ENCODE results near the gene NAALADL2.

NAALADL2 gene

DNA sequence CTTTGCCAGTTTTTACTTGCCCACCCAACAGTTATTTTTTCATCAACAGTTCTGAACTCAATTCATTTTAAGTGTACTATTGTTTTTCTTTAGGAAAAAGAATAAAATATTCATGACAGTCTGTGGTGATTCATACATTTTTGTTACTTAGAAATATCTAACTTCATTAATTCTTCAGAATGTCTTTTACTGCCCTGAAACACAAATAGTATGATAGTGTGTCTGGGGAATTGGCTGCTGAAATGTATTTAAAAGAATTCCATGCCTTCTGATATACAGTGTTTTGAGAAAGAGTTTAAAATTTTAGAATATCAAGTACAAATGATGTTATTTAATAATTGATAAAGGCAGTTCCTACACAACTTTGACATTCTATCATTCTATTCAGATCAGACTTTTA lies 854.1 kb downstream of the NAALADL2 start:
- Mint-ChIP-seq H3K9me3 (no peaks in the 10 kb centered on the region), H3K36me3 (ENCODE audit: low read depth) (no peaks in the 10 kb centered on the region), H3K27me3 (ENCODE audit: low read depth) (no peaks in the 10 kb centered on the region), H3K4me3 (no peak overlapping the region), H3K4me1 (no peaks in the 10 kb centered on the region), H3K27ac (no peak overlapping the region)
- TF ChIP-seq, protein P1, sequence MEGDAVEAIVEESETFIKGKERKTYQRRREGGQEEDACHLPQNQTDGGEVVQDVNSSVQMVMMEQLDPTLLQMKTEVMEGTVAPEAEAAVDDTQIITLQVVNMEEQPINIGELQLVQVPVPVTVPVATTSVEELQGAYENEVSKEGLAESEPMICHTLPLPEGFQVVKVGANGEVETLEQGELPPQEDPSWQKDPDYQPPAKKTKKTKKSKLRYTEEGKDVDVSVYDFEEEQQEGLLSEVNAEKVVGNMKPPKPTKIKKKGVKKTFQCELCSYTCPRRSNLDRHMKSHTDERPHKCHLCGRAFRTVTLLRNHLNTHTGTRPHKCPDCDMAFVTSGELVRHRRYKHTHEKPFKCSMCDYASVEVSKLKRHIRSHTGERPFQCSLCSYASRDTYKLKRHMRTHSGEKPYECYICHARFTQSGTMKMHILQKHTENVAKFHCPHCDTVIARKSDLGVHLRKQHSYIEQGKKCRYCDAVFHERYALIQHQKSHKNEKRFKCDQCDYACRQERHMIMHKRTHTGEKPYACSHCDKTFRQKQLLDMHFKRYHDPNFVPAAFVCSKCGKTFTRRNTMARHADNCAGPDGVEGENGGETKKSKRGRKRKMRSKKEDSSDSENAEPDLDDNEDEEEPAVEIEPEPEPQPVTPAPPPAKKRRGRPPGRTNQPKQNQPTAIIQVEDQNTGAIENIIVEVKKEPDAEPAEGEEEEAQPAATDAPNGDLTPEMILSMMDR (IDR thresholded peaks at IDR 0.05; ENCODE audit: unreplicated experiment in 3 of 3): no peak

DNA sequence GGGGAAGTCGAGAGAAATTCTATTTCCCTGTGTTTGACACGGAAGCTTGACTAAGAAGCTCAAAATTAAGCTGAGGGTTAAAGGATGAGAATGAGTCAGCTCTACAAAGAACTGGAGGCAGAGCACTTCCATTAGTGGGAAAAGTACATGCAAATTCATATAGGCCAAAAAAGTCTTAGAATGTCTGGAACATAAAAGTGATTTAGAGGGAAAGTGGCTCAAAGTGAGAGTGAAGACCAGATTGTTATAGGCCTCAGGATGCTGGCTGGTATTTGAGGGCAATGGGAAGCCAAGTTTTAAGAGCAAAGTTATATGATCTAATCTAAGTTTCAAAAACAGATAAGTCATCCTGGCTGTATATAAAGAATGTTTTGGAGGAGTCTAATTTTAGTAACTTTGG lies 857.3 kb downstream of the NAALADL2 start:
- Mint-ChIP-seq H3K4me3 (no peak overlapping the region), H3K27me3 (ENCODE audit: low read depth) (no peaks in the 10 kb centered on the region), H3K4me1 (no peaks in the 10 kb centered on the region), H3K9me3 (no peaks in the 10 kb centered on the region), H3K27ac (no peak overlapping the region), H3K36me3 (ENCODE audit: low read depth) (no peaks in the 10 kb centered on the region)
- TF ChIP-seq, protein P1 (IDR thresholded peaks at IDR 0.05; ENCODE audit: unreplicated experiment in 3 of 3): no peak

DNA sequence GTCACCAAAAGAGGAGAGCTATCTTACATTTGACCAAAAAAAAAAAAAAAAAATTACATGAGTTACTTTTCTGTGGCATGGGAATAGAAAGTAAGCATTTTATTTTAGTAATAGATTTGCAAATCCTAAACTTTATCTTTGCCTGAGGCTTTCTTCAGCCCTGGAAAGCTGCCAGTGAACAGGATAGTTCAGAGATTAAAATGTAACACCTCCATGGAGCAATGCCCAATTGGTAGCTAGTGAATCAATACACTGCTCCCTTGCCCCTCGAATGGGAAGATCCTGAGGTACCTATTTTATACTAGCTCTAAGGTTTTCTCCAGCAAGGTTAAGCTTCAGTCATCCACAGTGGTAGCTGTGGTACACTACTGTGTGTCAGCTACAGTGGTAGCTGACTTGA lies 867.1 kb downstream of the NAALADL2 start:
- Mint-ChIP-seq H3K36me3 (ENCODE audit: low read depth) (no peaks in the 10 kb centered on the region), H3K4me1 (peaks cover 31% of the 10 kb centered on the region), H3K27me3 (ENCODE audit: low read depth) (no peaks in the 10 kb centered on the region), H3K4me3 (no peak overlapping the region), H3K9me3 (no peaks in the 10 kb centered on the region), H3K27ac (no peak overlapping the region)
- TF ChIP-seq, protein P1 (IDR thresholded peaks at IDR 0.05; ENCODE audit: unreplicated experiment in 3 of 3): no peak

DNA sequence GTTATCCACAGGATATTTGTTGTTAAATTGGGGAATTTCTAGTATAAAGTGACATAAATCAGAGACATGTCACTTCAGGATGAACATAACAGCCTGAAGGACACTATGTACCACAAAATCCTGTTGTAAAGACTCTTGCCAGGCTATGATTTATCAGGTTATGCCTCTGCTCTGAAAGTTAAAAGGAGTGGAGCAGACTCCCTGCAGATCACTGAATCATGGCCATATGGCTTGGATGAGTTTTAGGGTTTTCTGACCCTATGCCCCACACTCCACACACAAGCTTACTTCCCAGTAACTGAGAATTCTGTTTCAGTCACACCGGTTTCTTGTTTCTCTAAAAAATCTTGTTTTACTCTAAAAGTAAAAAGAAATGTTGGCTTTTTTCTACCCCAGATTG lies 869.4 kb downstream of the NAALADL2 start:
- TF ChIP-seq, protein P1 (IDR thresholded peaks at IDR 0.05; ENCODE audit: unreplicated experiment in 3 of 3): no peak
- Mint-ChIP-seq H3K36me3 (ENCODE audit: low read depth) (peaks cover 4% of the 10 kb centered on the region), H3K9me3 (peaks cover 4% of the 10 kb centered on the region), H3K27me3 (ENCODE audit: low read depth) (no peaks in the 10 kb centered on the region), H3K4me3 (no peak overlapping the region), H3K4me1 (peaks cover 31% of the 10 kb centered on the region), H3K27ac (peak overlapping the region in 2 of 3 experiments; percentile 5 to 14)

DNA sequence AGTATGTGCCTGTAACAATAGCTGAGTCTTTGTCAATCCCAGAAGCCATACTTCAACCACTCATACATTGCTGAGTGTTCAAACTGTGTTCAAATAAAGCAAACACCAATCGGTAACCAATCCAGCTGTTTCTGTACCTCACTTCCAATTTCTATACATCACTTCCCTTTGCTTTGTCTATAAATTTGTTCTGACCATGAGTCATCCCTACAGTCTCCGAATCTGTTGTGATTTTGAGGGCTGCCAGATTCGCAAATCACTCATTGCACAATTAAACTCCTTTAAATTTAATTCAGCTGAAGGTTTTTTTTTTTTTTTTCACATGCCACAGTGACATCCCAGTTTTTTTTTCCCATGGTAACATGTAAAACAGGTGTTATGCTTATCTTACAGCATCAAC lies 870.3 kb downstream of the NAALADL2 start:
- Mint-ChIP-seq H3K27me3 (ENCODE audit: low read depth) (no peaks in the 10 kb centered on the region), H3K4me3 (no peak overlapping the region), H3K27ac (no peak overlapping the region), H3K4me1 (peaks cover 23% of the 10 kb centered on the region), H3K9me3 (peaks cover 4% of the 10 kb centered on the region), H3K36me3 (ENCODE audit: low read depth) (peaks cover 4% of the 10 kb centered on the region)
- TF ChIP-seq, protein P1 (IDR thresholded peaks at IDR 0.05; ENCODE audit: unreplicated experiment in 3 of 3): no peak

DNA sequence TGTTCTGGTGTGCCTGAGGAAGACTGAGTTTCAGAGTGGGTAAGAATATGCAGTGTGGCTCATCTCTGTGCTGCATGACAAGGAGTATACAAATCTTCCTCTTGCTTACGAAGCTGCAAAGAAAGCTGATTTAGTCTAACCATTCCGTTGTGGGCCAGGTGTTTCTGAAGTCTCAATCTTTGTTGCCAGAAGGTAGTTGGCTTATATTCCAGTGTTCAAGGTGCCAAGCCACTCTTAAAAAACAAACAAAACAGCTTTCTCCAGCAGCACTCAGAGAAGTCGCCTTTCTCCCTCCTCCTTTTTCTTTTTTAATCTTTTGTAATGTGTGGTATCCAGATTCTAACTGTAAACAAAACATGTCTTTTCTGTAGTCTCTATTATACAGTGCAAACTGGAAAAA lies 872.4 kb downstream of the NAALADL2 start:
- peaks cover 17% of the 10 kb centered on the region for H3K4me1 Mint-ChIP-seq
- peaks cover 11% of the 10 kb centered on the region for H3K9me3 Mint-ChIP-seq
- H3K4me3 Mint-ChIP-seq: no peak overlapping the region
- H3K27me3 Mint-ChIP-seq (ENCODE audit: low read depth): no peaks in the 10 kb centered on the region
- peaks cover 9% of the 10 kb centered on the region for H3K36me3 Mint-ChIP-seq (ENCODE audit: low read depth)
- no peak overlapping the region for H3K27ac Mint-ChIP-seq
- TF ChIP-seq, protein P1 (IDR thresholded peaks at IDR 0.05; ENCODE audit: unreplicated experiment in 3 of 3): no peak
